GM23248 (cell line): Measurements from ENCODE around the gene CELSR3. TPM values are rescaled to one million over a fixed set of nuclear protein-coding genes. Genes with fewer than 3 reads are reported as not detected.

ENCODE experiments used
- DNase-seq: peaks from one replicate; pipeline ENCODE4 v3.0.0-alpha.2; 2015
- H2AFZ ChIP-seq: fragments of 200-600 bp; sonication (generic); 2 replicates; pipeline ENCODE4 v1.6.1; 2016; ENCODE audit warnings: antibody characterized with exemption
- H3F3A ChIP-seq: fragments of 200-600 bp; sonication (generic); 2 replicates; pipeline ENCODE4 v1.6.1; 2016; ENCODE audit warnings: mild to moderate bottlenecking, antibody characterized with exemption, mixed run types; ENCODE audit not compliant: insufficient read depth
- H3K27ac ChIP-seq: fragments of 200-600 bp; sonication (generic); 2 replicates; pipeline ENCODE4 v1.5.1; 2016; ENCODE audit warnings: mild to moderate bottlenecking
- H3K27me3 ChIP-seq: fragments of 200-600 bp; sonication (generic); replicated peaks from 2 replicates; pipeline ENCODE4 v1.6.1; 2016; ENCODE audit warnings: mild to moderate bottlenecking; ENCODE audit not compliant: insufficient read depth
- H3K36me3 ChIP-seq: fragments of 200-600 bp; sonication (generic); 2 replicates; pipeline ENCODE4 v1.6.1; 2016; ENCODE audit warnings: low read depth, mild to moderate bottlenecking
- H3K4me1 ChIP-seq: fragments of 200-600 bp; sonication (generic); 2 replicates; pipeline ENCODE4 v1.6.1; 2016; ENCODE audit warnings: mild to moderate bottlenecking; ENCODE audit not compliant: insufficient read depth
- H3K4me2 ChIP-seq: fragments of 200-600 bp; sonication (generic); one replicate; pipeline ENCODE4 v1.6.1; 2016; ENCODE audit warnings: mild to moderate bottlenecking; ENCODE audit not compliant: unreplicated experiment
- H3K4me3 ChIP-seq: fragments of 200-600 bp; sonication (generic); 2 replicates; pipeline ENCODE4 v1.5.1; 2016; ENCODE audit warnings: mild to moderate bottlenecking
- H3K79me2 ChIP-seq: fragments of 200-600 bp; sonication (generic); 2 replicates; pipeline ENCODE4 v1.6.1; 2016; ENCODE audit warnings: mild to moderate bottlenecking; ENCODE audit not compliant: insufficient read depth
- H3K9ac ChIP-seq: fragments of 200-600 bp; sonication (generic); 2 replicates; pipeline ENCODE4 v1.6.1; 2016; ENCODE audit warnings: mild to moderate bottlenecking
- H3K9me2 ChIP-seq: fragments of 200-600 bp; sonication (generic); 2 replicates; pipeline ENCODE4 v1.6.1; 2016; ENCODE audit warnings: mixed run types, mild to moderate bottlenecking, moderate library complexity; ENCODE audit not compliant: insufficient read depth
- H3K9me3 ChIP-seq: fragments of 200-600 bp; sonication (generic); one replicate; pipeline ENCODE4 v1.6.1; 2017; ENCODE audit warnings: low read depth
- H4K20me1 ChIP-seq: fragments of 200-600 bp; sonication (generic); 2 replicates; pipeline ENCODE4 v1.6.0; 2016; ENCODE audit not compliant: insufficient read depth
- EZH2 ChIP-seq: fragments of 200-600 bp; sonication (generic); IDR thresholded peaks from 2 replicates; pipeline ENCODE4 v1.6.1; 2018; ENCODE audit warnings: antibody characterized with exemption, mild to moderate bottlenecking; ENCODE audit not compliant: insufficient read depth, poor library complexity, severe bottlenecking
- EZH2phosphoT487 ChIP-seq: fragments of 200-600 bp; sonication (generic); IDR thresholded peaks from 2 replicates; pipeline ENCODE4 v1.6.1; 2018; ENCODE audit warnings: antibody characterized with exemption, moderate library complexity, mild to moderate bottlenecking, low read depth; ENCODE audit not compliant: insufficient read depth
- WGBS, 2 experiments: methylation state at CpG; one replicate each; pipeline ENCODE4 v1.1.6; 2015 to 2017; ENCODE audit warnings: low lambda C conversion rate in 2 of 2, low coverage in 1 of 2; ENCODE audit errors: missing lambda C conversion rate in 2 of 2; 5-methylcytosine and 5-hydroxymethylcytosine counted together
- in situ Hi-C: fragments of 300-500 bp; cut with MboI; formaldehyde crosslinking; loops from 2 replicates; pipeline ENCODE4 v1.15.0; 2020
- polyA plus RNA-seq: library from polyadenylated mRNA; unstranded; fragments of >200 nt; fragmentation: Nextera tagmentation; extraction: Ambion mirVana; gene quantifications from 2 replicates; pipeline ENCODE4 v1.2.1, GENCODE V29; 2016
- total RNA-seq: library from RNA; depleted of rRNA; stranded (reverse); fragments of >200 nt; shearing (Covaris generic); gene quantifications from 2 replicates; pipeline ENCODE4 v1.2.3, GENCODE V29; 2014

The CELSR3 gene
- total and polyA plus RNA-seq, 2 experiments from 2014 or later: 0.40 to 1.4 TPM

- in situ Hi-C loops: no loop called here
Measured at GRCh38 chr3:48707157-48707556, 44.5 kb upstream of the CELSR3 start.

GRCh38 chr3:48702320-48702920, 39.7 kb upstream of the CELSR3 start:
- Histone ChIP-seq H2AFZ (no peak overlapping the region), H4K20me1 (peaks cover 5% of the 10 kb centered on the region; the same call in 1 of the 2 replicates), H3K4me2 (no peak overlapping the region), H3K4me1 (peaks cover 6% of the 10 kb centered on the region; the same call in 1 of the 2 replicates), H3K27me3 (no peaks in the 10 kb centered on the region), H3K36me3 (0 out of 2 replicates have a peak, but pooled peaks cover 4% of the 10 kb centered on the region), H3K9me2 (no peaks in the 10 kb centered on the region), H3K27ac (no peak overlapping the region), H3K9me3 (no peaks in the 10 kb centered on the region), H3K79me2 (peaks cover 100% of the 10 kb centered on the region), H3F3A (peaks cover 10% of the 10 kb centered on the region; the same call in 1 of the 2 replicates), H3K4me3 (no peak overlapping the region), H3K9ac (no peak overlapping the region)
- in situ Hi-C loops: no loop called here
- no peak for DNase-seq
- TF ChIP-seq EZH2phosphoT487 (no peak), EZH2 (no peak)
- 87% methylated on average over 6 of the region's 6 CpGs for WGBS, 2 experiments

More at GRCh38 chr3:48707157-48707556, 44.5 kb upstream of the CELSR3 start:
- WGBS, 2 experiments: 89 to 94% methylated on average over 5 of the region's 5 CpGs
- peaks cover 20% of the 10 kb centered on the region for H3K4me1 ChIP-seq
- H3K4me3 ChIP-seq: no peak overlapping the region
- H2AFZ ChIP-seq: no peak overlapping the region
- no peak overlapping the region for H3K4me2 ChIP-seq
- H4K20me1 ChIP-seq: peaks cover 11% of the 10 kb centered on the region; the same call in 1 of the 2 replicates
- DNase-seq: no peak
- no peak overlapping the region for H3K9ac ChIP-seq
- H3K79me2 ChIP-seq: peaks cover 100% of the 10 kb centered on the region
- no peaks in the 10 kb centered on the region for H3K27me3 ChIP-seq
- TF ChIP-seq EZH2phosphoT487 (no peak), EZH2 (no peak)
- H3K36me3 ChIP-seq: peaks cover 26% of the 10 kb centered on the region
- H3F3A ChIP-seq: peaks cover 44% of the 10 kb centered on the region
- no peaks in the 10 kb centered on the region for H3K9me2 ChIP-seq
- H3K9me3 ChIP-seq: no peaks in the 10 kb centered on the region
- peak overlapping the region; percentile 93 for H3K27ac ChIP-seq

- Histone ChIP-seq H3K9me3 (no peaks in the 10 kb centered on the region), H3K9me2 (no peaks in the 10 kb centered on the region), H3K79me2 (peaks cover 100% of the 10 kb centered on the region), H3K4me2 (no peak overlapping the region), H3K4me3 (no peak overlapping the region), H3K36me3 (no peaks in the 10 kb centered on the region), H3K27ac (no peak overlapping the region), H3K4me1 (peaks cover 11% of the 10 kb centered on the region), H2AFZ (no peak overlapping the region), H3K9ac (no peak overlapping the region), H3K27me3 (no peaks in the 10 kb centered on the region), H3F3A (peaks cover 11% of the 10 kb centered on the region), H4K20me1 (peaks cover 6% of the 10 kb centered on the region)
- WGBS, 2 experiments: 92 to 98% methylated on average over 11 of the region's 11 CpGs
- no peak for TF ChIP-seq EZH2
- in situ Hi-C loops: no loop called here
- no peak for DNase-seq
Measured at GRCh38 chr3:48700731-48701405, 38.2 kb upstream of the CELSR3 start.

GRCh38 chr3:48698891-48699290, 36.2 kb upstream of the CELSR3 start:
- TF ChIP-seq EZH2 (no peak), EZH2phosphoT487 (no peak)
- no peak overlapping the region for H3K27ac ChIP-seq
- WGBS, 2 experiments: 97 to 99% methylated on average over 8 of the region's 8 CpGs
- no peaks in the 10 kb centered on the region for H3K27me3 ChIP-seq
- peaks cover 6% of the 10 kb centered on the region for H4K20me1 ChIP-seq
- H3F3A ChIP-seq: peaks cover 24% of the 10 kb centered on the region
- DNase-seq: no peak
- H3K4me2 ChIP-seq: no peak overlapping the region
- in situ Hi-C loops: no loop called here
- peaks cover 87% of the 10 kb centered on the region for H3K79me2 ChIP-seq
- peaks cover 18% of the 10 kb centered on the region for H3K4me1 ChIP-seq
- H2AFZ ChIP-seq: no peak overlapping the region
- H3K9ac ChIP-seq: no peak overlapping the region
- H3K9me3 ChIP-seq: no peaks in the 10 kb centered on the region
- no peak overlapping the region for H3K4me3 ChIP-seq
- no peaks in the 10 kb centered on the region for H3K9me2 ChIP-seq
- H3K36me3 ChIP-seq: 0 out of 2 replicates have a peak, but pooled peaks cover under 1% of the 10 kb centered on the region
